Left lung (tissue), 10 donors: Measurements from ENCODE around the gene BABAM1. TPM values are rescaled to one million over a fixed set of nuclear protein-coding genes. Genes with fewer than 3 reads are reported as not detected.
A peak's percentile ranks its signal among the peaks of the same experiment; 100 is the strongest.

Experiments
- ATAC-seq: fragments of 200-7000 bp; cut with Tn5 transposase; one replicate; pipeline ENCODE4 v1.9.1; 2020; ENCODE audit warnings: moderate library complexity
- DNase-seq, 4 donors: peaks; one replicate each; pipeline ENCODE4 v3.0.0-alpha.2; 2013 to 2020
- H3K27ac ChIP-seq, 2 donors: fragments of 200-600 bp; sonication (generic) in 1 of 2; one replicate each; pipeline versions ENCODE4 v1.5.0 to v1.8.0; 2020 to 2021
- H3K27me3 ChIP-seq, 2 donors: fragments of 200-600 bp; sonication (generic) in 1 of 2; one replicate each; pipeline versions ENCODE4 v1.5.0 to v1.8.0; 2020 to 2021
- H3K36me3 ChIP-seq, 2 donors: fragments of 200-600 bp; sonication (generic) in 1 of 2; one replicate each; pipeline versions ENCODE4 v1.5.0 to v1.8.0; 2020 to 2021
- H3K4me1 ChIP-seq, 2 donors: fragments of 200-600 bp; one replicate each; pipeline ENCODE4 v1.8.0; 2021
- H3K4me3 ChIP-seq, 2 donors: fragments of 200-600 bp; sonication (generic) in 1 of 2; one replicate each; pipeline versions ENCODE4 v1.5.0 to v1.8.0; 2020 to 2021; ENCODE audit warnings: mild to moderate bottlenecking in 1 of 2
- H3K9me3 ChIP-seq, 2 donors: fragments of 200-600 bp; sonication (generic) in 1 of 2; one replicate each; pipeline versions ENCODE4 v1.5.0 to v1.8.0; 2020 to 2021
- intact Hi-C, 2 donors: fragments of 100-400 bp; cut with DNase I; formaldehyde crosslinking; loops; one replicate each; pipeline versions ENCODE4 v1.11.2 to v1.14.2; 2022
- polyA plus RNA-seq, 6 donors: library from polyadenylated mRNA; unstranded; fragments of 120-200 nt; gene quantifications; one replicate each; pipeline ENCODE4 v1.2.1, GENCODE V29; 2013; ENCODE audit not compliant: insufficient read length in 6 of 6
- total RNA-seq, 2 donors: library from RNA; stranded (reverse); fragmentation: NEBNext Ultra II Directional; extraction: Animal tissue kit (Norgen Biotek cat#: 25700); gene quantifications; one replicate each; pipeline ENCODE4 v1.2.1, GENCODE V29; 2021
- TF ChIP-seq, protein P1 (sequence below), 2 donors: fragments of 200-600 bp; sonication (generic) in 1 of 2; IDR thresholded peaks; one replicate each; pipeline versions ENCODE4 v1.5.0 to v1.8.0; 2021; ENCODE audit warnings: antibody characterized with exemption in 2 of 2
- donor health status: DM: no; HTN: yes; CAD: no.
- donor health status: DM: no; HTN: no; CAD: no.

BABAM1 gene
- total and polyA plus RNA-seq, 8 donors = 73.1 to 108 (median 100) TPM

DNA sequence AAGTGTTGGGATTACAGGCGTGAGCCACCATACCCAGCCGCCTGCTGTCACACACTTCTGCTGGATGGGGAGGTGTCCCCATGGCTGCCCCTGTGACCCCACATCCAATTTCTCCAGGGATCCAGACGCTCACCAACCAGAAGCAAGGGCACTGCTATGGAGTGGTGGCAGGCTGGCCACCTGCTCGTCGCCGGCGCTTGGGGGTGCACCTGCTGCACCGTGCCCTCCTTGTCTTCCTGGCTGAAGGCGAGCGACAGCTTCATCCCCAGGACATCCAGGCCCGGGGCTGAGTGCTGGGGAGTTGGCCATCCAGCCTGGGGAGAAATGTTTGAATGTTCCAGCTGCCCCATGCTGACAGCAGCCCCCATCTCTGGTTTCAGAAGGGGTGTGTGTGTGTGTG lies 19.0 kb downstream of the BABAM1 start:
- intact Hi-C loops = loop anchor here in 1 of 2 donors (10.0 kb wide), 1 partner anchor 81 kb away; no protein-coding TSS in a partner anchor

DNA sequence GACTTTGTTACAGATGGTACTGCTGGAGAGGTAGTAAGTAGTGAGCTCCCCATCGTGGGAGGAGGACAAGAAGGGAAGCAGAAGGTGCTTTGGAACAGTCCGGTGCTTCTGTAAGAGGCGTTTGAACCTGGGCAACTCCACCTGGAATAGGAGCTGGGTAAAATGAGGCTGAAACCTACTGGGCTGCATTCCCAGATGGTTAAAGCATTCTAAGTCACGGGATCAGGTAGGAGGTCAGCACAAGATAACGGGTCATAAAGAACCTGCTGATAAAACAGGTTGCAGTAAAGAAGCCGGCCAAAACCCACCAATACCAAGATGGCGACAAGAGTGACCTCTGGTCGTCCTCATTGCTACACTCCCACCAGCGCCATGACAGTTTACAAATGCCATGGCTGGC lies 19.5 kb downstream of the BABAM1 start:
- Histone ChIP-seq H3K9me3 (no peaks in the 10 kb centered on the region), H3K27ac (no peak overlapping the region), H3K4me3 (no peak overlapping the region), H3K36me3 (no peaks in the 10 kb centered on the region), H3K27me3 (peaks cover 0 to 12% of the 10 kb centered on the region in 2 donors), H3K4me1 (peaks cover 8 to 14% of the 10 kb centered on the region in 2 donors)
- DNase-seq (no peak), ATAC-seq (no peak)
- TF ChIP-seq, protein P1, sequence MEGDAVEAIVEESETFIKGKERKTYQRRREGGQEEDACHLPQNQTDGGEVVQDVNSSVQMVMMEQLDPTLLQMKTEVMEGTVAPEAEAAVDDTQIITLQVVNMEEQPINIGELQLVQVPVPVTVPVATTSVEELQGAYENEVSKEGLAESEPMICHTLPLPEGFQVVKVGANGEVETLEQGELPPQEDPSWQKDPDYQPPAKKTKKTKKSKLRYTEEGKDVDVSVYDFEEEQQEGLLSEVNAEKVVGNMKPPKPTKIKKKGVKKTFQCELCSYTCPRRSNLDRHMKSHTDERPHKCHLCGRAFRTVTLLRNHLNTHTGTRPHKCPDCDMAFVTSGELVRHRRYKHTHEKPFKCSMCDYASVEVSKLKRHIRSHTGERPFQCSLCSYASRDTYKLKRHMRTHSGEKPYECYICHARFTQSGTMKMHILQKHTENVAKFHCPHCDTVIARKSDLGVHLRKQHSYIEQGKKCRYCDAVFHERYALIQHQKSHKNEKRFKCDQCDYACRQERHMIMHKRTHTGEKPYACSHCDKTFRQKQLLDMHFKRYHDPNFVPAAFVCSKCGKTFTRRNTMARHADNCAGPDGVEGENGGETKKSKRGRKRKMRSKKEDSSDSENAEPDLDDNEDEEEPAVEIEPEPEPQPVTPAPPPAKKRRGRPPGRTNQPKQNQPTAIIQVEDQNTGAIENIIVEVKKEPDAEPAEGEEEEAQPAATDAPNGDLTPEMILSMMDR (IDR thresholded peaks at IDR 0.05) = no peak
- intact Hi-C loops = loop anchor here in 1 of 2 donors (10.0 kb wide), 1 partner anchor 82 kb away; no protein-coding TSS in a partner anchor

More for the DNA sequence above, 19.0 kb downstream of the BABAM1 start:
- DNase-seq (no peak), ATAC-seq (no peak)
- Histone ChIP-seq H3K4me3 (no peak overlapping the region), H3K9me3 (no peaks in the 10 kb centered on the region), H3K36me3 (no peaks in the 10 kb centered on the region), H3K27ac (no peak overlapping the region), H3K4me1 (peaks cover 11 to 19% of the 10 kb centered on the region in 2 donors), H3K27me3 (peaks cover 0 to 17% of the 10 kb centered on the region in 2 donors)
- TF ChIP-seq, protein P1 (IDR thresholded peaks at IDR 0.05) = no peak

GRCh38 chr19:17289489-17289888 lies 22.2 kb downstream of the BABAM1 start:
- ATAC-seq = peak; percentile 38
- Histone ChIP-seq H3K9me3 (no peaks in the 10 kb centered on the region), H3K36me3 (peaks cover 0 to 4% of the 10 kb centered on the region in 2 donors), H3K27me3 (no peaks in the 10 kb centered on the region), H3K27ac (no peak overlapping the region), H3K4me3 (no peak overlapping the region), H3K4me1 (peaks cover 3 to 13% of the 10 kb centered on the region in 2 donors)
- DNase-seq = peak in 3 of 4 donors; percentile 49 to 85 (median 65)
- intact Hi-C loops = loop anchor here in 1 of 2 donors (10.0 kb wide), 1 partner anchor 85 kb away; no protein-coding TSS in a partner anchor
- TF ChIP-seq, protein P1 (IDR thresholded peaks at IDR 0.05) = no peak

- intact Hi-C loops = loop anchor here in 1 of 2 donors (5.0 kb wide), 1 partner anchor 90 kb away; no protein-coding TSS in a partner anchor
Observed at GRCh38 chr19:17292301-17293074, 25.2 kb downstream of the BABAM1 start.

More at GRCh38 chr19:17292301-17293074, 25.2 kb downstream of the BABAM1 start:
- TF ChIP-seq, protein P1 (IDR thresholded peaks at IDR 0.05) = peak; percentile 54 to 70
- H3K27me3 ChIP-seq = no peaks in the 10 kb centered on the region
- peaks cover 0 to 7% of the 10 kb centered on the region in 2 donors for H3K36me3 ChIP-seq
- peaks cover 3 to 23% of the 10 kb centered on the region in 2 donors for H3K4me1 ChIP-seq
- DNase-seq (peak in 3 of 4 donors; percentile 76 to 94 (median 79)), ATAC-seq (peak; percentile 97)
- H3K9me3 ChIP-seq = no peaks in the 10 kb centered on the region
- peak overlapping the region in 1 of 2 donors; percentile 43 for H3K27ac ChIP-seq
- peak overlapping the region; percentile 49 to 54 for H3K4me3 ChIP-seq
